ENCODE data around the gene SHISA6.

DNA sequence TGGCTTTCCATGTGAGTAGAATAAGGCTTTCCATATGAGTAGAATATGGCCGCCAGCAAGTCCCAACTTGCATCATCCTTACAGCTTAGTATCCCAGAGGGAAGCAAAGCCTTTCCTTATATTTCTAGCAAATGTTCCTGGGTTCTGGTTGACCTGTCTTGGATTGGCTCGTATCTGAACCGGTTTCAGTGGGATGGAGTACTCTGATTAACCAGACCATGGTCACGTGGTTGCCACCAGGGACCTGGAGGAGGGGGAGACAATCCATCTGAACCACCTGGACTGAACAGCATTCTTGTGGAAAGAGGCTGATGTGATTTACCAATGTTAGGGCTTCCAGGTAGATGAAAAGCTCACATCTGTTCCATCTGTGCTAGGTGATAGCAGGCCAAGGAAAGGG lies 89.0 kb downstream of the SHISA6 start:
- no peak for TF ChIP-seq POLR2A (IDR thresholded peaks at IDR 0.05)
- TF ChIP-seq, protein P1, sequence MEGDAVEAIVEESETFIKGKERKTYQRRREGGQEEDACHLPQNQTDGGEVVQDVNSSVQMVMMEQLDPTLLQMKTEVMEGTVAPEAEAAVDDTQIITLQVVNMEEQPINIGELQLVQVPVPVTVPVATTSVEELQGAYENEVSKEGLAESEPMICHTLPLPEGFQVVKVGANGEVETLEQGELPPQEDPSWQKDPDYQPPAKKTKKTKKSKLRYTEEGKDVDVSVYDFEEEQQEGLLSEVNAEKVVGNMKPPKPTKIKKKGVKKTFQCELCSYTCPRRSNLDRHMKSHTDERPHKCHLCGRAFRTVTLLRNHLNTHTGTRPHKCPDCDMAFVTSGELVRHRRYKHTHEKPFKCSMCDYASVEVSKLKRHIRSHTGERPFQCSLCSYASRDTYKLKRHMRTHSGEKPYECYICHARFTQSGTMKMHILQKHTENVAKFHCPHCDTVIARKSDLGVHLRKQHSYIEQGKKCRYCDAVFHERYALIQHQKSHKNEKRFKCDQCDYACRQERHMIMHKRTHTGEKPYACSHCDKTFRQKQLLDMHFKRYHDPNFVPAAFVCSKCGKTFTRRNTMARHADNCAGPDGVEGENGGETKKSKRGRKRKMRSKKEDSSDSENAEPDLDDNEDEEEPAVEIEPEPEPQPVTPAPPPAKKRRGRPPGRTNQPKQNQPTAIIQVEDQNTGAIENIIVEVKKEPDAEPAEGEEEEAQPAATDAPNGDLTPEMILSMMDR (IDR thresholded peaks at IDR 0.05) = no peak
